Body of pancreas (tissue), 4 donors: Measurements from ENCODE around the gene GLI3. TPM values are rescaled to one million over a fixed set of nuclear protein-coding genes. Genes with fewer than 3 reads are reported as not detected.

Experiments used
- ATAC-seq: fragments of 150-250 bp; one replicate; pipeline ENCODE4 v1.9.1; 2016
- DNase-seq, 4 donors: peaks; one replicate each; pipeline ENCODE4 v3.0.0-alpha.2; 2019
- H3K27ac ChIP-seq, 4 donors: fragments of 200-600 bp; sonication (generic); 1 replicate in 3 of 4; 2 replicates in 1 of 4; pipeline versions ENCODE4 v1.5.1 to v1.6.1; 2016 to 2019; ENCODE audit warnings: mild to moderate bottlenecking in 1 of 4, mixed read lengths in 1 of 4, moderate library complexity in 1 of 4
- H3K27me3 ChIP-seq, 2 donors: fragments of 200-600 bp; sonication (generic); one replicate each; pipeline ENCODE4 v1.6.0; 2016; ENCODE audit warnings: mild to moderate bottlenecking in 1 of 2
- H3K36me3 ChIP-seq, 2 donors: fragments of 200-600 bp; sonication (generic); replicated peaks in 1 of 2; 2 replicates each; pipeline ENCODE4 v1.5.1; 2016; ENCODE audit warnings: low read depth in 2 of 2; ENCODE audit not compliant: insufficient read depth in 1 of 2
- H3K4me1 ChIP-seq: fragments of 200-600 bp; sonication (generic); one replicate; pipeline ENCODE4 v1.6.0; 2016
- H3K4me3 ChIP-seq, 2 donors: fragments of 200-600 bp; sonication (generic); 1 replicate in 1 of 2; 2 replicates in 1 of 2; pipeline ENCODE4 v1.5.1; 2016 to 2019
- H3K9me3 ChIP-seq, 3 donors: fragments of 200-600 bp; sonication (generic); 1 replicate in 2 of 3; 2 replicates in 1 of 3; pipeline ENCODE4 v1.5.1; 2016
- CTCF ChIP-seq, 7 experiments: fragments of 450-650 bp in 4 of 7; fragments of 200-600 bp in 3 of 7; sonication (generic) in 3 of 7; IDR thresholded peaks; one replicate each; pipeline ENCODE4 v1.5.1; 2016 to 2019; ENCODE audit warnings: antibody characterized with exemption in 7 of 7
- POLR2A ChIP-seq, 3 donors: fragments of 450-650 bp; IDR thresholded peaks; one replicate each; pipeline ENCODE4 v1.6.1; 2016; ENCODE audit warnings: antibody characterized with exemption in 3 of 3, mild to moderate bottlenecking in 2 of 3
- WGBS, 2 donors: methylation state at CpG; one replicate each; pipeline ENCODE4 v1.1.5; 2017; 5-methylcytosine and 5-hydroxymethylcytosine counted together
- intact Hi-C: fragments of 100-400 bp; cut with DNase I; formaldehyde crosslinking; loops from one replicate; pipeline ENCODE4 v1.15.1; 2023
- total RNA-seq, 2 donors: library from RNA; depleted of rRNA; stranded (reverse); fragments of >200 nt; gene quantifications; one replicate each; pipeline ENCODE4 v1.1.0, GENCODE V29; 2016

The GLI3 gene
- total RNA-seq, 2 donors from 2014 or later: 1.0 to 2.0 TPM

GRCh38 chr7:42164881-42165428 is 72.1 kb downstream of the GLI3 start:
- H3K9me3 ChIP-seq: no peaks in the 10 kb centered on the region
- H3K27ac ChIP-seq: no peak overlapping the region
- H3K4me1 ChIP-seq: no peaks in the 10 kb centered on the region
- intact Hi-C loops: no loop called here
- no peak overlapping the region for H3K4me3 ChIP-seq
- no peaks in the 10 kb centered on the region for H3K27me3 ChIP-seq
- WGBS, 2 donors: 79 to 84% methylated on average over 5 of the region's 5 CpGs
- no peak for ATAC-seq
- DNase-seq: no peak
- no peaks in the 10 kb centered on the region for H3K36me3 ChIP-seq
- TF ChIP-seq POLR2A (IDR thresholded peaks at IDR 0.05) (no peak), CTCF (IDR thresholded peaks at IDR 0.05) (no peak)

- H3K36me3 ChIP-seq: no peaks in the 10 kb centered on the region
- ATAC-seq: no peak
- H3K4me1 ChIP-seq: no peaks in the 10 kb centered on the region
- 62 to 73% methylated on average over 7 of the region's 7 CpGs for WGBS, 2 donors
- no peak overlapping the region for H3K4me3 ChIP-seq
- H3K27ac ChIP-seq: no peak overlapping the region
- intact Hi-C loops: no loop called here
- no peak for TF ChIP-seq POLR2A (IDR thresholded peaks at IDR 0.05)
- TF ChIP-seq CTCF (IDR thresholded peaks at IDR 0.05): no peak
- no peaks in the 10 kb centered on the region for H3K9me3 ChIP-seq
- no peaks in the 10 kb centered on the region for H3K27me3 ChIP-seq
- DNase-seq: no peak
Observed at GRCh38 chr7:42162560-42163325, 74.3 kb downstream of the GLI3 start.

GRCh38 chr7:42161719-42162118 is 75.3 kb downstream of the GLI3 start:
- Histone ChIP-seq H3K9me3 (no peaks in the 10 kb centered on the region), H3K4me1 (no peaks in the 10 kb centered on the region), H3K27me3 (no peaks in the 10 kb centered on the region), H3K36me3 (no peaks in the 10 kb centered on the region), H3K27ac (no peak overlapping the region), H3K4me3 (no peak overlapping the region)
- no peak for DNase-seq
- intact Hi-C loops: no loop called here
- no peak for TF ChIP-seq POLR2A (IDR thresholded peaks at IDR 0.05)
- TF ChIP-seq CTCF (IDR thresholded peaks at IDR 0.05): no peak
- 72 to 88% methylated on average over 2 of the region's 2 CpGs for WGBS, 2 donors
- no peak for ATAC-seq

GRCh38 chr7:42161110-42161509 is 75.9 kb downstream of the GLI3 start:
- H3K4me3 ChIP-seq: no peak overlapping the region
- no peak for DNase-seq
- no peaks in the 10 kb centered on the region for H3K4me1 ChIP-seq
- no peaks in the 10 kb centered on the region for H3K36me3 ChIP-seq
- intact Hi-C loops: no loop called here
- no peak for ATAC-seq
- TF ChIP-seq POLR2A (IDR thresholded peaks at IDR 0.05): no peak
- no peak for TF ChIP-seq CTCF (IDR thresholded peaks at IDR 0.05)
- no peaks in the 10 kb centered on the region for H3K9me3 ChIP-seq
- 31 to 41% methylated on average over 2 of the region's 2 CpGs for WGBS, 2 donors
- no peaks in the 10 kb centered on the region for H3K27me3 ChIP-seq
- no peak overlapping the region for H3K27ac ChIP-seq

- Histone ChIP-seq H3K27ac (no peak overlapping the region), H3K27me3 (no peaks in the 10 kb centered on the region), H3K4me3 (no peak overlapping the region), H3K9me3 (no peaks in the 10 kb centered on the region), H3K36me3 (no peaks in the 10 kb centered on the region), H3K4me1 (no peaks in the 10 kb centered on the region)
- DNase-seq: no peak
- no peak for ATAC-seq
- 56 to 61% methylated on average over 3 of the region's 3 CpGs for WGBS, 2 donors
- intact Hi-C loops: no loop called here
- no peak for TF ChIP-seq CTCF (IDR thresholded peaks at IDR 0.05)
- TF ChIP-seq POLR2A (IDR thresholded peaks at IDR 0.05): no peak
Observed at GRCh38 chr7:42159130-42159529, 77.9 kb downstream of the GLI3 start.
